ENCODE results near the gene SEMA3C. TPM values are rescaled to one million over a fixed set of nuclear protein-coding genes. Genes with fewer than 3 reads are reported as not detected.

SEMA3C gene
- total RNA-seq, 1 donor from 2014 or later: 90.6 TPM

DNA sequence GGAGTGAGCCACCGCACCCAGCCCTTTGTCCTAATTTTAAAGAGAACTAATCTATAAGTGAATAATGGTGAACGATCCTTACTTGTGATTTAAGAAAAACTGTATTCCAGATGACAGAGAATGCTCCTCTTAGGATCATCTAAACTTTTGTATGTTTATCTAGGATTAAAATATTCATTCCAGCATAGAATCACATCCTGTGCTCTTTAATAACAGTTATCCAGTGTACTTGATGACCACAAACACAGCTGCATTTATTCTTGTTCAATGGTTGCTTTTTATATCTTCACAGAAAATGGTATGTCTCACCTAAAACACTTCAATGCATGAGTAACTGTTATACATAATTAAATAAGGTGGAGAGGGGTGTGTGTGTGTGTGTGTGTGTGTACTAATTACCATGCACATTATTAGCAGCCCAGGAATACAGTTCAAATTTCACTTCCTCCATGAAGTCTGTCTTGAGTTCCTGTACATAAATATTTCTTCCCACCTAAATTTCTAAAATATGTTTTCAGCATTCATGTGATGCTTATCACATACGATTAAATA, 38.5 kb upstream of the SEMA3C start:
- no peaks in the 10 kb centered on the region for H3K27me3 ChIP-seq
- no peak overlapping the region for H3K27ac ChIP-seq
- no peaks in the 10 kb centered on the region for H3K9me3 ChIP-seq
- no peak for DNase-seq (ENCODE audit: extremely low spot score in 2 of 2)
- H3K4me1 ChIP-seq: no peaks in the 10 kb centered on the region
- intact Hi-C loops (cut with DNase I): no loop called here
- H3K36me3 ChIP-seq: no peaks in the 10 kb centered on the region
- TF ChIP-seq CTCF (IDR thresholded peaks at IDR 0.05) (no peak), POLR2A (IDR thresholded peaks at IDR 0.05) (no peak), POLR2AphosphoS5 (IDR thresholded peaks at IDR 0.05; ENCODE audit: insufficient read depth in 1 of 2, low read depth in 1 of 2) (no peak)
- H3K4me3 ChIP-seq: no peak overlapping the region

- Histone ChIP-seq H3K4me1 (no peaks in the 10 kb centered on the region), H3K4me3 (no peak overlapping the region), H3K9me3 (no peaks in the 10 kb centered on the region), H3K27me3 (no peaks in the 10 kb centered on the region), H3K36me3 (no peaks in the 10 kb centered on the region), H3K27ac (no peak overlapping the region)
- no peak for DNase-seq (ENCODE audit: extremely low spot score in 2 of 2)
- intact Hi-C loops (cut with DNase I): no loop called here
- TF ChIP-seq POLR2A (IDR thresholded peaks at IDR 0.05) (no peak), POLR2AphosphoS5 (IDR thresholded peaks at IDR 0.05; ENCODE audit: insufficient read depth in 1 of 2, low read depth in 1 of 2) (no peak), CTCF (IDR thresholded peaks at IDR 0.05) (no peak)
Measured at GRCh38 chr7:80954191-80954590, 35.3 kb upstream of the SEMA3C start.

GRCh38 chr7:80950550-80950967, 31.7 kb upstream of the SEMA3C start:
- TF ChIP-seq POLR2A (IDR thresholded peaks at IDR 0.05) (no peak), CTCF (IDR thresholded peaks at IDR 0.05) (no peak), POLR2AphosphoS5 (IDR thresholded peaks at IDR 0.05; ENCODE audit: insufficient read depth in 1 of 2, low read depth in 1 of 2) (no peak)

DNA sequence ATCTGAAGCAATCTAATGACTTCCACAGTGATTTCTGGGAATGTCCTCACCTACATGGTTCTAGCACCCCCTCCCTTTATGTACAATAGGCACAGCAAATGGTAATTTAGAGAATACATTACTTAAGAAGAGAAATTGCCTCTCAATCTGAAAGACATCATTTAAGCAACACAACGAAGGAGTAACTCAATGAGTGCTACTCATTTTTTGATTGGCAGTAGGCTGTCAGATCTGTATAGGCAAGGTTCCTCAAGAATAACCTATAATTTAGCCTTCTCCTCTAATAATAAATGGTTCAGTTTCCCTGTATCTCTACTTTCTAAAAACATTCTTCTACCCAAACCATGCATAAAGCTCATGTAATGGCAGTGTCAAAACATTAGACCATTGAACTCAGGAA, 30.6 kb upstream of the SEMA3C start:
- Histone ChIP-seq H3K9me3 (no peaks in the 10 kb centered on the region), H3K27ac (no peak overlapping the region), H3K27me3 (no peaks in the 10 kb centered on the region), H3K4me1 (no peaks in the 10 kb centered on the region), H3K36me3 (no peaks in the 10 kb centered on the region), H3K4me3 (no peak overlapping the region)
- TF ChIP-seq POLR2AphosphoS5 (IDR thresholded peaks at IDR 0.05; ENCODE audit: insufficient read depth in 1 of 2, low read depth in 1 of 2) (no peak), POLR2A (IDR thresholded peaks at IDR 0.05) (no peak), CTCF (IDR thresholded peaks at IDR 0.05) (no peak)
- intact Hi-C loops (cut with DNase I): no loop called here
- DNase-seq (ENCODE audit: extremely low spot score in 2 of 2): no peak

More at GRCh38 chr7:80950550-80950967, 31.7 kb upstream of the SEMA3C start:
- H3K9me3 ChIP-seq: no peaks in the 10 kb centered on the region
- intact Hi-C loops (cut with DNase I): no loop called here
- no peaks in the 10 kb centered on the region for H3K36me3 ChIP-seq
- H3K27me3 ChIP-seq: no peaks in the 10 kb centered on the region
- H3K4me3 ChIP-seq: no peak overlapping the region
- no peaks in the 10 kb centered on the region for H3K4me1 ChIP-seq
- no peak for DNase-seq (ENCODE audit: extremely low spot score in 2 of 2)
- H3K27ac ChIP-seq: no peak overlapping the region

DNA sequence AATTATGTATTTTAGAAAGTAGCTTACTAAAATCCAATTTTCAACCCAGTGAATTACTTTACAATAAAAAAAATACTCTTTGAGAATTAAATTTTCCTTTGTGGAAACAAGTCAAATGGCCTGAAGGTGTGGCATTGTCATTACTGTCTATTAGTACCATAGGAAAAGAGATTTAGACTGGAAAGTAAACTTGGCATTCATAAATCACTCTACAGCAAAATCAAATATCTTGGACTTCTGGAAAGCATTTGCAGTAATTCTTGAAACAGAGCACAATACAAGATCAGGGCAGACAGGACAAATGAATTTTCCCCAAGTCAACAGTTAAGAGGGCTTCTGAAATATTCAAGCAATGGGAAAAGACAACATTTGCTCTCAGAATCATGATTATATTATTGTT, 28.0 kb upstream of the SEMA3C start:
- Histone ChIP-seq H3K27ac (no peak overlapping the region), H3K9me3 (no peaks in the 10 kb centered on the region), H3K4me3 (no peak overlapping the region), H3K4me1 (peaks cover 3% of the 10 kb centered on the region), H3K36me3 (no peaks in the 10 kb centered on the region), H3K27me3 (no peaks in the 10 kb centered on the region)
- TF ChIP-seq POLR2A (IDR thresholded peaks at IDR 0.05): no peak
- no peak for TF ChIP-seq CTCF (IDR thresholded peaks at IDR 0.05)
- TF ChIP-seq POLR2AphosphoS5 (IDR thresholded peaks at IDR 0.05; ENCODE audit: insufficient read depth in 1 of 2, low read depth in 1 of 2): no peak
- DNase-seq (ENCODE audit: extremely low spot score in 2 of 2): no peak
- intact Hi-C loops (cut with DNase I): no loop called here
